Measurements from ENCODE around the gene CRY2.
"Not testable (repeated sequence)": the region's sequence is repeated elsewhere in the genome, so short reads cannot be mapped to it uniquely, and the experiment has no call there.

CRY2 gene

GRCh38 chr11:45806937-45807791 lies 40.1 kb upstream of the CRY2 start:
- no peak overlapping the region for H3K27ac ChIP-seq

DNA sequence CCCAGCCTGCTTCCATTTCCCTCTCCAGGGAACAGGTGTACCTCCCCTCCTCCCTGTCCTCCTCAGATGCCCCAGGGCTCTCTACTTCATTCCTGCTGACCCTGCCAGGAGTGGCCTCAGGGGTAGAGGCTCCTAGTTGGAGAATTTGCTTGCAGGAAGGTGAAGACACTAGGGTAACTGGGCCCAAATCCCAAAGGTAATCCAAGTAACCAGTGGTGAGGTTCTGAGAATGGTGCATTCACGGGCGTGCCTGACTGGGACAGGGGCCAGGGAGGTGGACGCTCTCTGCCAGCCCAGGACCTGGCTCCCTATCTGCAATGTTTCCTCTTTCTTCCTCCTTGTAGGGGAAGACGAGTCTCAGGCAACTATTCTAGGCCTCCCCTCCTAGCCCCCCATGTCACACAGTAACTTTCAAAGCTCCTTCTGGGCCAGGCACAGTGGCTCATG lies 39.5 kb upstream of the CRY2 start:
- TF ChIP-seq CTCF (IDR thresholded peaks at IDR 0.05; ENCODE audit: low read depth, low read length) = no peak
- Histone ChIP-seq H3K4me3 (ENCODE audit: low read depth, low read length) (no peak overlapping the region), H3K27ac (no peak overlapping the region), H3K36me3 (peaks cover 10% of the 10 kb centered on the region), H3K27me3 (ENCODE audit: insufficient read depth, low read depth, severe bottlenecking) (no peaks in the 10 kb centered on the region), H3K9me3 (ENCODE audit: severe bottlenecking) (no peaks in the 10 kb centered on the region)
- no peak for DNase-seq

More at GRCh38 chr11:45806937-45807791, 40.1 kb upstream of the CRY2 start:
- Histone ChIP-seq H3K36me3 (peaks cover 10% of the 10 kb centered on the region), H3K27me3 (ENCODE audit: insufficient read depth, low read depth, severe bottlenecking) (no peaks in the 10 kb centered on the region), H3K4me3 (ENCODE audit: low read depth, low read length) (no peak overlapping the region), H3K9me3 (ENCODE audit: severe bottlenecking) (no peaks in the 10 kb centered on the region)
- DNase-seq = no peak
- no peak for TF ChIP-seq CTCF (IDR thresholded peaks at IDR 0.05; ENCODE audit: low read depth, low read length)

DNA sequence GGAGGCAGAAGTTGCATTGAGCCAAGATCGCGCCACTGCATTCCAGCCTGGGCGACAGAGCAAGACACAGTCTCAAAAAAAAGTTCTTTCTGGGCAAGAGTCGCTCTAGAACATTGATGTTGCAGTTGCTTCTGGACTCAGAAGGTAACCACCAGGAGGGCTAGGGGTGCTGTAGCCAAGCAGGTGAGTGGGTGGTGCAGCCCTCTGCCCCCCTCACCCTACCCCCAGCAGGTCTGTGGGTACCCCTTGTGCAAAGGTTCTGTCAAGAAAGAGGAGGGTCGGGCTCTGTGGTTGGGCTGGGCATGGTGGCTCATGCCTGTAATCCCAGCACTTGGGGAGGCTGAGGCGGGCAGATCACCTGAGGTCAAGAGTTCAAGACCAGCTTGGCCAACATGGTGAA lies 38.8 kb upstream of the CRY2 start:
- H3K4me3 ChIP-seq (ENCODE audit: low read depth, low read length); H3K9me3 ChIP-seq (ENCODE audit: severe bottlenecking); H3K27ac ChIP-seq; H3K27me3 ChIP-seq (ENCODE audit: insufficient read depth, low read depth, severe bottlenecking); H3K36me3 ChIP-seq; DNase-seq: not testable (repeated sequence)

- Histone ChIP-seq H3K27me3 (ENCODE audit: insufficient read depth, low read depth, severe bottlenecking) (no peaks in the 10 kb centered on the region), H3K36me3 (peaks cover 10% of the 10 kb centered on the region), H3K9me3 (ENCODE audit: severe bottlenecking) (no peaks in the 10 kb centered on the region), H3K4me3 (ENCODE audit: low read depth, low read length) (no peak overlapping the region), H3K27ac (no peak overlapping the region)
- no peak for DNase-seq
- TF ChIP-seq CTCF (IDR thresholded peaks at IDR 0.05; ENCODE audit: low read depth, low read length) = no peak
Observed at GRCh38 chr11:45809456-45810395, 37.5 kb upstream of the CRY2 start.

DNA sequence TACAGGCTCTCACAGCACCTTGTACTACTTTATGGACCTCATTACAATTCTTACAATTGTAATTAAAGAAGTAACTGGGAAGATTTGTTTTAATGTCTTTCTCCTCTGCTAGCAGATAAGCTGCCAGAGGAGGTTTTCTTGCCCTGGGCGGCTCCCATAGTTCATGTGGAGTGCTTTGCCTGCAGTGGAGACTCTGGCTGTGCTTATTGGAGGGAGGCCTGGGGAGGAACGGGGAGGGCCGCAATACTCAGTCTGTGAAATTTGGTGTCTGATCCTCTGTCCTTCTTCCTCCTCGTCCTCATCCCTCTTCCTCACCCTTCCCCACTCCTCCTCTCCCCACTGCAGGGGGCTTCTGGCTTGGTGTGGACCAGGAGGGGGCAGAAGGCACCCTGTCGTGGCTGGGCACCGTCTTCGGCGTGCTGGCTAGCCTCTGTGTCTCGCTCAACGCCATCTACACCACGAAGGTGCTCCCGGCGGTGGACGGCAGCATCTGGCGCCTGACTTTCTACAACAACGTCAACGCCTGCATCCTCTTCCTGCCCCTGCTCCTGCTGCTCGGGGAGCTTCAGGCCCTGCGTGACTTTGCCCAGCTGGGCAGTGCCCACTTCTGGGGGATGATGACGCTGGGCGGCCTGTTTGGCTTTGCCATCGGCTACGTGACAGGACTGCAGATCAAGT lies 36.7 kb upstream of the CRY2 start:
- Histone ChIP-seq H3K27me3 (ENCODE audit: insufficient read depth, low read depth, severe bottlenecking) (no peaks in the 10 kb centered on the region), H3K36me3 (peaks cover 10% of the 10 kb centered on the region), H3K9me3 (ENCODE audit: severe bottlenecking) (no peaks in the 10 kb centered on the region), H3K27ac (no peak overlapping the region), H3K4me3 (ENCODE audit: low read depth, low read length) (no peak overlapping the region)
- DNase-seq = no peak
- no peak for TF ChIP-seq CTCF (IDR thresholded peaks at IDR 0.05; ENCODE audit: low read depth, low read length)

GRCh38 chr11:45811109-45811435 lies 36.2 kb upstream of the CRY2 start:
- no peak for DNase-seq
- Histone ChIP-seq H3K36me3 (peaks cover 10% of the 10 kb centered on the region), H3K27me3 (ENCODE audit: insufficient read depth, low read depth, severe bottlenecking) (no peaks in the 10 kb centered on the region), H3K4me3 (ENCODE audit: low read depth, low read length) (no peak overlapping the region), H3K9me3 (ENCODE audit: severe bottlenecking) (no peaks in the 10 kb centered on the region), H3K27ac (no peak overlapping the region)
- no peak for TF ChIP-seq CTCF (IDR thresholded peaks at IDR 0.05; ENCODE audit: low read depth, low read length)

Measured in WERI-Rb-1 (cell line).